ENCODE data around the gene KCNJ18. TPM values are rescaled to one million over a fixed set of nuclear protein-coding genes. Genes with fewer than 3 reads are reported as not detected.

Gene KCNJ18
- total and polyA plus RNA-seq, 9 of the 15 experiments (the other 6 are each of a cell fraction or from before 2014, with no cell fraction given) = not detected

GRCh38 chr17:21674242-21674731, 18.0 kb upstream of the KCNJ18 start (continued):
- TF ChIP-seq HNRNPH1 (optimal IDR thresholded peaks at IDR 0.05; ENCODE audit: low read depth, low read length) (no peak), MAX (CRISPR knock-in tag; IDR thresholded peaks at IDR 0.05) (peak; percentile 20; the same call in 1 of the 2 replicates), POLR2G (IDR thresholded peaks at IDR 0.05; ENCODE audit: low read depth, low read length) (peak; percentile 83), SIN3A (IDR thresholded peaks at IDR 0.05; ENCODE audit: borderline replicate concordance in 2 of 2, control insufficient read depth in 1 of 2, low read depth in 2 of 2, low read length in 2 of 2) (0 out of 4 replicates have a peak, but pooled peaks of 1 of the 2 experiments have one; percentile 46), ARID4B (CRISPR knock-in tag; IDR thresholded peaks at IDR 0.05) (no peak), SMAD3 (CRISPR knock-in tag; conservative IDR thresholded peaks at IDR 0.05) (no peak), MTF1 (CRISPR knock-in tag; IDR thresholded peaks at IDR 0.05; ENCODE audit: borderline replicate concordance) (no peak), ZNF589 (CRISPR knock-in tag; IDR thresholded peaks at IDR 0.05; ENCODE audit: low read depth) (0 out of 2 replicates have a peak, but pooled peaks have one; percentile 38), HCFC1 (IDR thresholded peaks at IDR 0.05; ENCODE audit: low read depth, low read length) (no peak), HMBOX1 (IDR thresholded peaks at IDR 0.05) (no peak), YY1 (IDR thresholded peaks at IDR 0.05; ENCODE audit: borderline replicate concordance in 1 of 3, control insufficient read depth in 1 of 3, extremely low read depth in 1 of 3, insufficient read depth in 3 of 3, insufficient read length in 1 of 3, insufficient replicate concordance in 2 of 3, low read depth in 1 of 3, low read length in 2 of 3) (peak; percentile 45 to 91 (median 81))
- TF ChIP-seq, protein P1, sequence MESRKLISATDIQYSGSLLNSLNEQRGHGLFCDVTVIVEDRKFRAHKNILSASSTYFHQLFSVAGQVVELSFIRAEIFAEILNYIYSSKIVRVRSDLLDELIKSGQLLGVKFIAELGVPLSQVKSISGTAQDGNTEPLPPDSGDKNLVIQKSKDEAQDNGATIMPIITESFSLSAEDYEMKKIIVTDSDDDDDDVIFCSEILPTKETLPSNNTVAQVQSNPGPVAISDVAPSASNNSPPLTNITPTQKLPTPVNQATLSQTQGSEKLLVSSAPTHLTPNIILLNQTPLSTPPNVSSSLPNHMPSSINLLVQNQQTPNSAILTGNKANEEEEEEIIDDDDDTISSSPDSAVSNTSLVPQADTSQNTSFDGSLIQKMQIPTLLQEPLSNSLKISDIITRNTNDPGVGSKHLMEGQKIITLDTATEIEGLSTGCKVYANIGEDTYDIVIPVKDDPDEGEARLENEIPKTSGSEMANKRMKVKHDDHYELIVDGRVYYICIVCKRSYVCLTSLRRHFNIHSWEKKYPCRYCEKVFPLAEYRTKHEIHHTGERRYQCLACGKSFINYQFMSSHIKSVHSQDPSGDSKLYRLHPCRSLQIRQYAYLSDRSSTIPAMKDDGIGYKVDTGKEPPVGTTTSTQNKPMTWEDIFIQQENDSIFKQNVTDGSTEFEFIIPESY (CRISPR knock-in tag; IDR thresholded peaks at IDR 0.05) = no peak
- TF ChIP-seq, protein P2, sequence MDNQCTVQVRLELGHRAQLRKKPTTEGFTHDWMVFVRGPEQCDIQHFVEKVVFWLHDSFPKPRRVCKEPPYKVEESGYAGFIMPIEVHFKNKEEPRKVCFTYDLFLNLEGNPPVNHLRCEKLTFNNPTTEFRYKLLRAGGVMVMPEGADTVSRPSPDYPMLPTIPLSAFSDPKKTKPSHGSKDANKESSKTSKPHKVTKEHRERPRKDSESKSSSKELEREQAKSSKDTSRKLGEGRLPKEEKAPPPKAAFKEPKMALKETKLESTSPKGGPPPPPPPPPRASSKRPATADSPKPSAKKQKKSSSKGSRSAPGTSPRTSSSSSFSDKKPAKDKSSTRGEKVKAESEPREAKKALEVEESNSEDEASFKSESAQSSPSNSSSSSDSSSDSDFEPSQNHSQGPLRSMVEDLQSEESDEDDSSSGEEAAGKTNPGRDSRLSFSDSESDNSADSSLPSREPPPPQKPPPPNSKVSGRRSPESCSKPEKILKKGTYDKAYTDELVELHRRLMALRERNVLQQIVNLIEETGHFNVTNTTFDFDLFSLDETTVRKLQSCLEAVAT (IDR thresholded peaks at IDR 0.05) = no peak
- TF ChIP-seq, protein P3, sequence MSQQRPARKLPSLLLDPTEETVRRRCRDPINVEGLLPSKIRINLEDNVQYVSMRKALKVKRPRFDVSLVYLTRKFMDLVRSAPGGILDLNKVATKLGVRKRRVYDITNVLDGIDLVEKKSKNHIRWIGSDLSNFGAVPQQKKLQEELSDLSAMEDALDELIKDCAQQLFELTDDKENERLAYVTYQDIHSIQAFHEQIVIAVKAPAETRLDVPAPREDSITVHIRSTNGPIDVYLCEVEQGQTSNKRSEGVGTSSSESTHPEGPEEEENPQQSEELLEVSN (IDR thresholded peaks at IDR 0.05; ENCODE audit: borderline replicate concordance in 1 of 2, extremely low read depth in 1 of 2, insufficient read depth in 1 of 2, insufficient read length in 1 of 2, low read depth in 1 of 2, low read length in 1 of 2, poor library complexity in 1 of 2, severe bottlenecking in 1 of 2) = peak; percentile 38 to 69

All from K562 (cell line).